ENCODE results near the gene SORBS2. TPM values are rescaled to one million over a fixed set of nuclear protein-coding genes. Genes with fewer than 3 reads are reported as not detected.

The SORBS2 gene
- total RNA-seq, 5 donors from 2014 or later (not counting 1 experiment from before 2014, with no cell fraction given), result 0.15 to 1.9 (median 0.98) TPM; not detected in 1

DNA sequence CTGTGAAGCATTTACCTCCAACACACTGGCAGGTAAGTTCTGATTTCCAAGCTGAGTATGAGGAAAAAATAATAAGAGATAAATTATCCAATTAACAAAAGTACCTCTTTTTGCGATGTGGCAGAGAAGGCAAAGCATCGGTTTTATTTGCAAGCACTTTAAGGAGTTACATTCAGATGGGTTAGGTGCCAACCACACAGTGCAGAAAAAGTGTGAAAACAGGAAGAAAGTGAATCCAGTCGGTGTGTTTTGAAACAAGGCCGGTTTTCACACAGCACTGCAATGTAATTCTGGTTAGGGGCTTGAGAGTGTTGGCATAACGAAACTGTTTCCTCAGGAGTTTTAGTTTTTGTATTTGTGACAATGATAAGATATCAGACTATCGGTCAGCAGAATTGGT is 145.8 kb downstream of the SORBS2 start:
- Mint-ChIP-seq H3K27ac (no peak overlapping the region), H3K9me3 (no peaks in the 10 kb centered on the region), H3K36me3 (no peaks in the 10 kb centered on the region), H3K4me1 (no peaks in the 10 kb centered on the region), H3K4me3 (no peak overlapping the region), H3K27me3 (peaks cover 7% of the 10 kb centered on the region in 2 donors)
- Histone ChIP-seq H3K36me3 (ENCODE audit: control insufficient read depth in 2 of 2, extremely low read depth in 1 of 2, insufficient read depth in 1 of 2, low read length in 1 of 2) (no peaks in the 10 kb centered on the region), H3K4me1 (ENCODE audit: control insufficient read depth in 1 of 2, extremely low read depth in 1 of 2, insufficient read depth in 2 of 2, low read length in 2 of 2) (no peaks in the 10 kb centered on the region), H3K27ac (ENCODE audit: low read length) (no peak overlapping the region), H3K4me3 (ENCODE audit: control insufficient read depth in 1 of 2, extremely low read depth in 1 of 2, low read length in 1 of 2) (no peak overlapping the region), H3K27me3 (replicated peaks in 1 of 2; ENCODE audit: control insufficient read depth in 2 of 2, extremely low read depth in 1 of 2, insufficient read depth in 2 of 2, low read length in 1 of 2) (peaks cover 0 to 8% of the 10 kb centered on the region in 2 experiments), H3K9me3 (no peaks in the 10 kb centered on the region)
- no peak for DNase-seq
- CTCF ChIA-PET, result no interaction called here
- 39% methylated on average over 3 of the region's 6 CpGs for WGBS (ENCODE audit: insufficient coverage)
- POLR2A ChIA-PET, result interaction anchor here in 1 of 2 donors (0.6 kb wide), 1 partner anchor 13 kb away, joined by 3 read pairs; no protein-coding TSS in a partner anchor
- no peak for ATAC-seq (replicated peaks in 1 of 4)

DNA sequence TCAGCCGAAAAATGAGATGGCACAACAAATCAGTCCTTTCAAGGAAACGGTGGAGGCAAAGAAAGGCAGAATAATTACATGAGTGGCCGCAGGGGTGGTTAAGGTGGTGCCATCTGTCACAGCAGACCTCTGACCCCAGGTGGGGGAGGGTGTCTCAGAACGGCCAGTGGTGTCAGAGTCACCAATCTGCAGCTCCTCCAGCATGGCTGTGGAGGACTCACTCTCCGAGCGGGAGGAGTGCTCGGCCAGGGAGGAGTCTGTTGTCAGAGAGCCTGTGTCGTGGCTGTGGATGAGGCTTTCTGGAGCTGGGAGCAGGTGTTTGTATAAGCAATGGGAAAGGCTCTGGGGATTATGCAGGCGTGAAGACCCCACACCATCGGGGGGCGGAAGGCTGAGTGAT is 146.3 kb downstream of the SORBS2 start:
- Mint-ChIP-seq H3K9me3 (no peaks in the 10 kb centered on the region), H3K27ac (no peak overlapping the region), H3K4me3 (no peak overlapping the region), H3K4me1 (no peaks in the 10 kb centered on the region), H3K27me3 (peaks cover 7% of the 10 kb centered on the region in 2 donors), H3K36me3 (no peaks in the 10 kb centered on the region)
- Histone ChIP-seq H3K27ac (ENCODE audit: low read length) (no peak overlapping the region), H3K9me3 (no peaks in the 10 kb centered on the region), H3K4me1 (ENCODE audit: control insufficient read depth in 1 of 2, extremely low read depth in 1 of 2, insufficient read depth in 2 of 2, low read length in 2 of 2) (no peaks in the 10 kb centered on the region), H3K36me3 (ENCODE audit: control insufficient read depth in 2 of 2, extremely low read depth in 1 of 2, insufficient read depth in 1 of 2, low read length in 1 of 2) (no peaks in the 10 kb centered on the region), H3K4me3 (ENCODE audit: control insufficient read depth in 1 of 2, extremely low read depth in 1 of 2, low read length in 1 of 2) (no peak overlapping the region), H3K27me3 (replicated peaks in 1 of 2; ENCODE audit: control insufficient read depth in 2 of 2, extremely low read depth in 1 of 2, insufficient read depth in 2 of 2, low read length in 1 of 2) (peaks cover 0 to 8% of the 10 kb centered on the region in 2 experiments)
- whole genome bisulfite sequencing (ENCODE audit: insufficient coverage), result 81% methylated on average over 7 of the region's 11 CpGs
- ChIA-PET POLR2A (interaction anchor here in 1 of 2 donors (0.6 kb wide), 1 partner anchor 14 kb away, joined by 3 read pairs; no protein-coding TSS in a partner anchor), CTCF (no interaction called here)
- DNase-seq (no peak), ATAC-seq (replicated peaks in 1 of 4) (no peak)

GRCh38 chr4:185664481-185664880 is 147.5 kb downstream of the SORBS2 start:
- H3K9me3 Mint-ChIP-seq, result no peaks in the 10 kb centered on the region
- peaks cover 7 to 8% of the 10 kb centered on the region in 2 donors for H3K27me3 Mint-ChIP-seq
- ChIA-PET CTCF (no interaction called here), POLR2A (no interaction called here)
- H3K9me3 ChIP-seq, result no peaks in the 10 kb centered on the region
- no peak overlapping the region for H3K4me3 ChIP-seq (ENCODE audit: control insufficient read depth in 1 of 2, extremely low read depth in 1 of 2, low read length in 1 of 2)
- H3K27ac ChIP-seq (ENCODE audit: low read length), result no peak overlapping the region
- 100% methylated on average over 1 of the region's 4 CpGs for WGBS (ENCODE audit: insufficient coverage)
- no peaks in the 10 kb centered on the region for H3K4me1 Mint-ChIP-seq
- no peaks in the 10 kb centered on the region for H3K36me3 Mint-ChIP-seq
- H3K4me1 ChIP-seq (ENCODE audit: control insufficient read depth in 1 of 2, extremely low read depth in 1 of 2, insufficient read depth in 2 of 2, low read length in 2 of 2), result no peaks in the 10 kb centered on the region
- no peak for ATAC-seq (replicated peaks in 1 of 4)
- H3K36me3 ChIP-seq (ENCODE audit: control insufficient read depth in 2 of 2, extremely low read depth in 1 of 2, insufficient read depth in 1 of 2, low read length in 1 of 2), result no peaks in the 10 kb centered on the region
- H3K27ac Mint-ChIP-seq, result no peak overlapping the region
- no peak overlapping the region for H3K4me3 Mint-ChIP-seq
- peaks cover 0 to 8% of the 10 kb centered on the region in 2 experiments for H3K27me3 ChIP-seq (replicated peaks in 1 of 2; ENCODE audit: control insufficient read depth in 2 of 2, extremely low read depth in 1 of 2, insufficient read depth in 2 of 2, low read length in 1 of 2)
- no peak for DNase-seq

GRCh38 chr4:185662030-185662778 is 149.8 kb downstream of the SORBS2 start:
- ATAC-seq (replicated peaks in 1 of 4) (no peak), DNase-seq (no peak)
- no peaks in the 10 kb centered on the region for H3K4me1 Mint-ChIP-seq
- ChIA-PET POLR2A (no interaction called here), CTCF (no interaction called here)
- H3K4me1 ChIP-seq (ENCODE audit: control insufficient read depth in 1 of 2, extremely low read depth in 1 of 2, insufficient read depth in 2 of 2, low read length in 2 of 2), result no peaks in the 10 kb centered on the region
- peaks cover 0 to 5% of the 10 kb centered on the region in 2 experiments for H3K27me3 ChIP-seq (replicated peaks in 1 of 2; ENCODE audit: control insufficient read depth in 2 of 2, extremely low read depth in 1 of 2, insufficient read depth in 2 of 2, low read length in 1 of 2)
- H3K36me3 ChIP-seq (ENCODE audit: control insufficient read depth in 2 of 2, extremely low read depth in 1 of 2, insufficient read depth in 1 of 2, low read length in 1 of 2), result no peaks in the 10 kb centered on the region
- no peak overlapping the region for H3K27ac ChIP-seq (ENCODE audit: low read length)
- WGBS (ENCODE audit: insufficient coverage), result 97% methylated on average over 14 of the region's 15 CpGs
- no peak overlapping the region for H3K4me3 Mint-ChIP-seq
- no peaks in the 10 kb centered on the region for H3K36me3 Mint-ChIP-seq
- H3K27me3 Mint-ChIP-seq, result peaks cover 6 to 7% of the 10 kb centered on the region in 2 donors
- H3K27ac Mint-ChIP-seq, result no peak overlapping the region
- H3K9me3 ChIP-seq, result no peaks in the 10 kb centered on the region
- H3K4me3 ChIP-seq (ENCODE audit: control insufficient read depth in 1 of 2, extremely low read depth in 1 of 2, low read length in 1 of 2), result no peak overlapping the region
- no peaks in the 10 kb centered on the region for H3K9me3 Mint-ChIP-seq

DNA sequence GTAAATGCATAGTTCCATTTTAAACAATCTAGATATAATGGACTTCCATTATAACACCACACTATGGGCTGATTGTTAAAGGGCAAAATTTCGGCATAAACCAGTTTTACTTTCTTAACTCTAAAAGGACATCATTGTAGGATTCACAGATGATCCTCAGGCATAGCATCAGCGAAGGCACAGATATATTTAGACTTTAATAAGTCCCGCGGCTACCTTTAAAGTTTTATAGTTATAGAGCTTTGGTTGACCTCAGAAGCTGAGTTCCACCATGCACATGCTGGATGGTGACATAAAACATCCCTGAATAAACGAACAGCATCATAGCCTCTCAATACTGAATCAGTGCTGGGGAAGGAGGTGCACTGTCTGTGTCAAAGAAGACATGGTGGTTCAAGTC is 151.7 kb downstream of the SORBS2 start:
- Mint-ChIP-seq H3K9me3 (no peaks in the 10 kb centered on the region), H3K27ac (no peak overlapping the region), H3K4me1 (no peaks in the 10 kb centered on the region), H3K36me3 (no peaks in the 10 kb centered on the region), H3K4me3 (no peak overlapping the region), H3K27me3 (peaks cover 0 to 4% of the 10 kb centered on the region in 2 donors)
- H3K4me1 ChIP-seq (ENCODE audit: control insufficient read depth in 1 of 2, extremely low read depth in 1 of 2, insufficient read depth in 2 of 2, low read length in 2 of 2), result no peaks in the 10 kb centered on the region
- H3K27me3 ChIP-seq (replicated peaks in 1 of 2; ENCODE audit: control insufficient read depth in 2 of 2, extremely low read depth in 1 of 2, insufficient read depth in 2 of 2, low read length in 1 of 2), result no peaks in the 10 kb centered on the region
- ChIA-PET POLR2A (no interaction called here), CTCF (interaction anchor here in 1 of 2 donors (0.5 kb wide), 1 partner anchor 476 kb away, joined by 3 read pairs; no protein-coding TSS in a partner anchor)
- H3K27ac ChIP-seq (ENCODE audit: low read length), result no peak overlapping the region
- no peaks in the 10 kb centered on the region for H3K36me3 ChIP-seq (ENCODE audit: control insufficient read depth in 2 of 2, extremely low read depth in 1 of 2, insufficient read depth in 1 of 2, low read length in 1 of 2)
- H3K9me3 ChIP-seq, result no peaks in the 10 kb centered on the region
- no peak overlapping the region for H3K4me3 ChIP-seq (ENCODE audit: control insufficient read depth in 1 of 2, extremely low read depth in 1 of 2, low read length in 1 of 2)
- no CpG with 5 or more reads among the region's 5 CpGs for WGBS (ENCODE audit: insufficient coverage)
- ATAC-seq (replicated peaks in 1 of 4) (no peak), DNase-seq (no peak)

GRCh38 chr4:185657699-185658098 is 154.3 kb downstream of the SORBS2 start:
- no peaks in the 10 kb centered on the region for H3K36me3 ChIP-seq (ENCODE audit: control insufficient read depth in 2 of 2, extremely low read depth in 1 of 2, insufficient read depth in 1 of 2, low read length in 1 of 2)
- CTCF ChIA-PET, result no interaction called here
- H3K27me3 Mint-ChIP-seq, result peaks cover 4% of the 10 kb centered on the region in 2 donors
- no peaks in the 10 kb centered on the region for H3K27me3 ChIP-seq (replicated peaks in 1 of 2; ENCODE audit: control insufficient read depth in 2 of 2, extremely low read depth in 1 of 2, insufficient read depth in 2 of 2, low read length in 1 of 2)
- H3K4me3 ChIP-seq (ENCODE audit: control insufficient read depth in 1 of 2, extremely low read depth in 1 of 2, low read length in 1 of 2), result no peak overlapping the region
- H3K36me3 Mint-ChIP-seq, result no peaks in the 10 kb centered on the region
- DNase-seq, result no peak
- no peaks in the 10 kb centered on the region for H3K4me1 ChIP-seq (ENCODE audit: control insufficient read depth in 1 of 2, extremely low read depth in 1 of 2, insufficient read depth in 2 of 2, low read length in 2 of 2)
- H3K27ac ChIP-seq (ENCODE audit: low read length), result no peak overlapping the region
- WGBS (ENCODE audit: insufficient coverage), result no CpG with 5 or more reads among the region's 1 CpG
- H3K9me3 Mint-ChIP-seq, result no peaks in the 10 kb centered on the region
- no peaks in the 10 kb centered on the region for H3K4me1 Mint-ChIP-seq
- no peak overlapping the region for H3K27ac Mint-ChIP-seq
- no peaks in the 10 kb centered on the region for H3K9me3 ChIP-seq
- no peak for ATAC-seq (replicated peaks in 1 of 4)
- H3K4me3 Mint-ChIP-seq, result no peak overlapping the region
- POLR2A ChIA-PET, result no interaction called here
